Measurements from ENCODE around the gene HDAC4. TPM values are rescaled to one million over a fixed set of nuclear protein-coding genes. Genes with fewer than 3 reads are reported as not detected.

HDAC4 gene
- total RNA-seq, 1 donor from 2014 or later: 18.3 TPM

DNA sequence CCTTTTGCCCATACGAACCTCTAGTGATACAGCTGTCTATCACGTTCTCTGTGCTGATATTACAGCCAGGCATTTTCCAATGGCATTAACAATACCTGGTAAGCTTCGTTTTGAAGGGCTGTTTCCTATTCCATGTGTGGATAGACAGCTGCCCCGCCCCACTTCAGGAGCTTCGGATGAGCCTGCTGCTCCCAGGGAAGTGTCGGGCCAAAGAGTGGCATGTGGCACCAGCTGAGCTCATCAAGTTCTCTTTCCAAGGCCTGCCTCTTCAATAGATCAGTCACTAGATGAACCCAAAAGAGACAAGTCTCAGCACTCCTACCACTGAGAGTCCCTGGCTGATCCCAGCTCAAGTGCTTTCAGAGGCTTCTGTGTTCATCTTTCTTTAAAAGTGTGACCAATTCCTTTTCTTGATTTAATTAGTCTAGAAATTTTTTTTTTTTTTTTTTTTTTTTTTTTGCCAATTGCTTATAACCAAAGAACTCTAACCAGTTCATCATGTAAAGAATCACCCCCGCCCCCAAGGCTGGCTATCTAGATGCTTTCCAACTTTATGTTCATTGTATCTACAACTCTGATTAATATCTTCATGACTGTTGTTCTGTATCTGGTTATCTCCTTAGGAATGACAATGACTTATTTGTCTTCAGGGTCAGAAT is 46.6 kb downstream of the HDAC4 start:
- no peak for DNase-seq (ENCODE audit: low spot score)
- no peak for ATAC-seq

DNA sequence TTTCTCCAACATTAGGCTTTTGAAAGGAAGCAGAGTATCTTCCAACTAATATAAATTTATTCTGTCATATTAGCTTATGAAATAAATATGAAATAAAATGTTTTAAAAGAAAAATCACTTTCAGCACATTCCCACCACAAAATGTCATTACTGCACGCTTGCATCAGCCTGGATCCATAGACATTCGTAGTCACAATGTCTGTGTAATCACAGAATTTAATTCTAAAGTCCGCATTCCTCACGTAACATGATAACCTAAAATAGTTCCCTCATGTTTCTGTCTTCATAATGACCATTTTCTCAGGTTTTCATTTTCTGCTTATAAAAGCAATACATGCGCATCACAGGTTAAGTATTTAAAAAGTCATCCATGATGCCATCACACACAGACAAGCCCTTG is 47.1 kb downstream of the HDAC4 start:
- ATAC-seq (no peak), DNase-seq (ENCODE audit: low spot score) (no peak)

DNA sequence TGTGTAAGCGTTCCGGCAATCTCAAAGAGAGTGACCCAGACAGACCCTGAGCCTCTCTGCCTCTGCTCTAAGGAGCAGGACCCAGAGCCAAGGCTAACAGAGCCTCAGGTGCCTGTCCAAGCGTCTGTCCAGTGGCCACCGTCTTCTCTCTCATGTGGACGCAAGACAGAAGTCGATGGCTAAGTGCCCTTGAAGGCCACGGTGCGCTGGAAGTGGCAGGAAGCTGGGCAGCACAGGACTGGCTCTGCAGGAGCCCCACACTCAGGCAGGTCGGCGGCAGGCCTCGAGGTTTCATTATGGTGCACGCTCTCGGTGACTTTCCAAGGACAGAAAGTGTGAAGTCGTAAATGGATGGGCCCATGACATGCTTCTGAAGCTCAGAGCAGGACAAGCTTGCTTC is 49.1 kb downstream of the HDAC4 start:
- DNase-seq (ENCODE audit: low spot score) (no peak), ATAC-seq (no peak)

DNA sequence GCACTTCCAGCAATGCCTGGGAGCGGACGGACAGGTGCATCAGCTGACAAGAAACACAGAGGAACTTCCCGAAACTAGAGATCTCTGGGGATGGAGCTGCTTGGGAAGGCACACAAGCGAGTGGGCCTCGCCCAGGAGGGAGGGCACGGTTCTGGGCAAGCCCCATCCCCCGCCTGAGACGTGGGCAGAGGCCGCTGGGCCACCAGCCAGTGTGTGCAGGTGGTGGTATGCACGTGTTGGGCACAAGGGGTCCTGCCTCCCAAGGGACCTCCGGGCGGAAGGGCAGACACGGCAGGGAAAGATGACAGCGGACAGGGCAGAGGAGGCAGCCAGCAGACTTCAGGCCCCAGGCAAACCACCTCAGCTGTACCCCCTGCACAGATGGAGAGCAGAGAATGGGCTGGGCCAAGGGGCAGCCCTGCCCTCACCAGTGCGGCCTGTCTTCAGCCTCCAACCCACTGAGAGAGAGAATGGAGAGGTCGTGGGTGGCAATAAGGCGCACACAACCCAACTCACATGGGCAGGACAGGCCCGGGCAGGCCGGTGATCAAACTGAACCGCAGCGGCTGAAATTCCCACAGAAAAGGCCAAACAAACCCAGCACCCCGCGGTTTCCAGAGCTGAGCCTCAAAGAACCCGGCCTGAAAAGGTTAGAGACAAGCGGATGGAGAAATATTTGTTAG is 51.2 kb downstream of the HDAC4 start:
- ATAC-seq: no peak

DNA sequence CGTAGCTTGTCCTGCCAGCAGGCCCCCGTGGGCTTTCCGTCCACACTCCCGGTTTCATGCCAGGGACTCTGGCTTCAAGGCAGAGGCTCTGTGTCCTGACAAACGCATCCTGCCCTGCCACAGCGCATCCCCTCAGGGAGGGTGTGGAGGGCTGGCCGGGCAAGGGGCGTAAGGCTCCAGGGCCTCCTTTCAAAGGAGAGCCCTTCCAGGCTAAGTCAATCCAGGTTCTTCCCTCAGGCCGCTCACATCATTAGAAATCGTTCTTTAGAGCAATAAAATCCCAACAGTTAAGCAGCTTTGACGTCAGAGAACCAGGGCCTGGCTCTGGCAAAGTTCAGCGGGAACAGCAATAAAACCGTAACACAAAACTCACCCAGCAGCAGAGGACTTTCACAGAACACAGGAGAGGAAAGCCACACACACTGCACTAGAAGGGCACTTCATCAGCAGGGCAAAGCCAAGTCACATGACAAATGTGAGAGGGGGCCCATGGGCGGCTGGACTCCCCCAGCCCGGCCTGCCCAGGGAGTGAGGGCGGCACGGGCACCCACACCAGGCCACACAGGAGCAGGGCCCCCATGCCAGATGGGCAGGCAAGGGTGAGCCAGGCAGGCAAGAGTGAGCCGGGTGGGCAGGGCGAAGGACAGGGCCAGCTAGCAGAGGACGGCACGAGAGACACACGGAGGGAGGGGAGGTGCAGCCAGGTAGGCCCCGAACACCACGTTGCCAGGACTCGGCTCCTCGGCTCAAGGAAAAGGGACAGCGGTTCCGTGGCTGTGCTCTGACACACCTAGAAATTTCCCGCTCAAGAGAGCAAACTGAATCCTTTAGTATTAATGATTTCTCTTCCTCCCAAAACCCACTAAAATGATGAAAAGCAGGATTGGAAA is 52.0 kb downstream of the HDAC4 start:
- DNase-seq (ENCODE audit: low spot score) (no peak), ATAC-seq (no peak)

More for the DNA sequence above, 51.2 kb downstream of the HDAC4 start:
- no peak for DNase-seq (ENCODE audit: low spot score)

DNA sequence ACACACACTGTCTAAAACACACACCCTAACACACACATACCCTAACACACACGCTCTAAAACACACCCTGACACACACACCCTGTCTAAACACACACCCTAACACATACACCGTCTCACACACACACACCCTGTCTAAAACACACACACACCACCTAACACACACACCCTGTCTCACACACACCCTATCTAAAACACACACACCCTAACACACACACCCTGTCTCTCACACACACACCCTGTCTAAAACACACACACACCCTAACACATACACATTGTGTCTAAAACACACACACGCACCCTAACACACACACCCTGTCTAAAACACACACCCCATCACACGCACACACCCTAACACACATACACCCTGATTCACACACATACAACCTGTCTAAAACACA is 54.1 kb downstream of the HDAC4 start:
- no peak for ATAC-seq
- no peak for DNase-seq (ENCODE audit: low spot score)

DNA sequence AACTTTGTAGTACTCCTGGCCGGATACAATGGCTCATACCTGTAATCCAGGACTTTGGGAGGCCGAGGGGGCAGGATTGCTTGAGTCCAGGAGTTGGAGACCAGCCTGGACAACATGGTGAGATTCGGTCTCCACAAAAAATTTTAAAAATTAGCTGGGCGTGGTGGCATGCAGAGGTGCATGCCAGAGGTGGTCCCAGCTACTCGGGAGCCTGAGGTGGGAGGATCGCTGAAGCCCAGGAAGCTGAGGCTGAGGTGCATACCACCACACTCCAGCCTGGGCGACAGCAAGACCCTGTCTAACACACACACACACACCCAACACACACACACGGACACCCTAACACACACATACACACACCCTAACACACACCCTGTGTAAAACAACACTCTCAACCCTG is 55.6 kb downstream of the HDAC4 start:
- no peak for ATAC-seq
- DNase-seq (ENCODE audit: low spot score): no peak

DNA sequence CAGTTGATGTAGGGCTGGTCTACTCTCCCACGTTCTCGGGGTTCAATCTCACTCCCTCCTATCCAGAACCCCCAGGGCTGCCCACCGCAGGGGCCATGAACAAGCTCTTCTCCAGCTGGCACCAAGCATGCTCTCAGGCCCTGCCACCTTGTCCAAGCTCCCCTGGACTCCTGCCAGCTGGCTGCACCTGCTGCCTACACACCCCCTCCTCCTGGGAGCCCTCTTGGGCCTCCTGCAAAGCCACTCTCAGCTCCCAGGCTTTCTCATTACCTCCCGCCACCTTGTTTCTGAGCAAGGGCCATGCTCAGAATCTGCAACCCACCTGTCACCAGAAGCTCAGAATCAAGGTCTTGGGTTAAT is 56.0 kb downstream of the HDAC4 start:
- no peak for DNase-seq (ENCODE audit: low spot score)
- peak; percentile 40 for ATAC-seq

DNA sequence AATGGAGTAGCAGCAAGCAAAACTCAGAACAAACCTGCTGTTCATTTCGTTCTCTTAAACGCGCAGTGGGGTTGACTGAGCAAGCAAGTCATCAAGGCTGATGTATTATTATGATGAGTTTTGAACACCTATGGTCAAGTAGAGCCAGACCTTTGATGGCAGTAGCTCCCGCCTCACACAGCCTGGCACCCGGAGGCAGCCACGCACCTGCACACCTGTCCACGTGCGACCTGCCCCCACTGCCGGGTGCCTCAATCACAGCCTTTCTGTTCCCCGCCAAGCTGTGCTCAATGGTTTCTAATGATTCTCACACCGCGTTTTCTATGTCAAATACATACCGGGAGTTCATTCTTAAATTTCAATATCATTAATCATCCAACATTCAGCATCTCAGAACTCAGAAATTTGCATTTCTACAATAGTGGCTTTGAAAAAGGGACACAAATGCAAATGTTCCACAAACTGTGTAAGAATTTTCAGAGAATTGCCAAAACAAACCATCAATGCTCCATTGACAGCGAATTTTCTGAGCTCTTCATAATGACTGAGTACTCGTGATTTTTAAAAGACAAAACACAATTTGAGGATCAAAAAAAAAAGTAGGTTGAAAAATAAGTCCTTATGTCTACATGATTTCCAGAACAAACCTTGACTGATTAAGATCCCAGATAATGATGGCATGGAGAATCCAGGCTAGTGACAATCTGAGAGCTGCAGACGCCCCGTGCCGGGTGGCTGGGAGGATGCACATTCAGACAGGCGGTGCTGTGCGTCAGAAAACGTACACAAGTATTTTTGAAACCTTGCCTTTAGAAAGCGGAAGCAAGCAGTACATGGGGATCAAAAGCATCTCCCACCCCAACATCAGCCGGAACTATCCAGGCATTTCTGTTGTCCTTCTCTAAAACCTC is 56.6 kb downstream of the HDAC4 start:
- DNase-seq (ENCODE audit: low spot score) (no peak), ATAC-seq (no peak)

DNA sequence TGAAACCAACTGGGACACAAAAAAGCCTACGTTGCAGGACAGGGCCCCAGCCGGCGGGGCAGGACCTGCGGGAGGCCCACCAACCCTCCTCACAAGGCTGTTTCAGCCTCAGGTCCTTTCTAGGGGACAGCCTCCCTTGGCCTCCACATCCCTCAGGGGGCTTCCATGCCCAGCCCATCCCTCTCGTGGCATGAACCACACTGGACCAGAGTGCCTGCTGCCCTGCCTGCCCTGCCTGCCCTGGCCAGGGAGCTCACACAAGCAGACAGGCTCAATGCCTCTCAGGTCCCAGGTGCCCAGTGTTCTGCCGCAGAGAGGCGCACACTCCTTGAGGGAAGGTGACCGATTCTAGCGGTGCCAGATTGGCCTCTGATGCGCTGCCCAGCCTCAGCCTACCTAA is 57.4 kb downstream of the HDAC4 start:
- ATAC-seq (no peak), DNase-seq (ENCODE audit: low spot score) (no peak)

DNA sequence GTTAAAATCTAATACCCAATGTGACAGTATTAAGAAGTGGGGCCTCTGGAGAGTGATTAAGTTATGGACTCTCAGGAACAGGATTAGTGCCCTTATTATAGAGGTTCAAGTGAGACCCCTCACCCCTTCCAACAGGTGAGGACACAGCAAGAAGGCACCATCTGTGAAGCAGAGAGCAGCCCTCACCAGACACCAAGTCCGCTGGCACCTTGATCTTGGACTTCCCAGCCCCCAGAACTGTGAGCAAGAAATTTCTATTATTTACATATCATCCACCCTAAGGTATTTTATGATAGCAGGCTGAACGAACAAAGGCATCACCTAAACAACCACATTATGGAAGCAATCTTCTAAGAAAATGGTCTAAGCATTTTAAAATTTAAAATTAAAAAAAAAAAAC is 59.0 kb downstream of the HDAC4 start:
- ATAC-seq (no peak), DNase-seq (ENCODE audit: low spot score) (no peak)

DNA sequence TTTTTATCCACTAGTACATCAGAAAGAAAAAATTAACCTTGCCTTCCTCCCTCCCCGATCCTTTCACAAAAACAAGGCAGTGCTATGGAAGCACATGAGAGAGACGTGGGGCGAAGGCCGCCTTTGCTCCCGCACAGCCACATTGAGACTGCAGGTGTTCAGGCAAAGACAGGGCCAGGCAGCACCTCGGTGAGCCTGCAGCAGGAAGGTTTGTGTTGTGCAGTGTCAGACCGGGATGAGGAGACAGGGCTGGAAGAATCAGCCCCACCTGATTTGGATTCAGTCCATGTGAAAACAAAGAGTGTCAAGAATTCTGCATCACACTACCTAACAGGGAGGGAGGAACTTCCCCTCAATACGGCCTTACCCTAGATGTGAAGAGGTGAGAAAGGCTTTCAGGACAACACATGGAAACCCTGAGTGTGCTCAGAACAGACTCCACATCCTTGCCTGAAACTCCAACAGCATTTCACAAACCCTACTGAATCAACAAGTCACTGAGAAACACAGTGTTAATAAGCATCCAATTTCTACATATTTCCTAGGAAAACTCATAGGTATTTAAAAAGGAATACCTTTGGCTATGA is 59.6 kb downstream of the HDAC4 start:
- no peak for ATAC-seq

DNA sequence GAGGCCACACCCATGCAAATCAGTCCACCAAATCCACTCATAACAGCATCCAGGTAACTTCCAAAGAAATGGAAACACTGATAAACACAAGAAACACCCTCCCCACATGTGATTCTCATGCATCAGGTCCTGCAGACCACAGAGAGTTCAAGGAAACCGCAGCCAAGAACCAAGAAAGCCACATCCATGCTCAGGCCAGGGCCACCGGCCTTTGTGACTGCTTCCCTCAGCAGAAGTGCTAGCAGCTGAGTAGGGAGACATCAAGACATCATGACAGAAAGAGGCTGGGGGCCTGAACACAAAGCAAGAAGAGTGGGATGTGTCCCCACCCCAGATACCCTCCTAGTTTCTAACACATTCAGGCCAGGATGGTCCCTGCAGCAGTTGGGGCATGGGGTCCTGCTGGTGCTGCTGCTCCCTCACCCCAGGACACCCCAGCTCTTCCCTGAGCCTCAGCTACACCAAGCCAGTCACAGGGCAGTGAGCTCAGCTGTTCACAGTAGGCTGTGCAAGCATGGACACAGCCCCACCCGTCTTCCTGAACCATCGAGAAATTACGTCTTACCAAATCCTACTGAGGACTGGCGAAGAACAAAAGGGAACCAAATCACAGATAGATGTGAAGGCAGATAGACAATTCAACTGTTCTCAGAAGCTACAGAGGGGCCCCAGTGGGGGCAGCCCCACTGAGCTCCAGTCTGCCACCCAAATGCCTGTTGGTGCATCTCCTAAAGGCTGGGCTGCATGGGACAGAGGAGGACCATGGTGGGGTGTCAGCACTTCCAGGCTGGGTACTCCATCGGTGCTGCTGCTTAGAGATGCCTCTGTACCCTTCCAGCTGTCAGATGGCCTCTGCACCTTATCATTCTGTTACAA is 60.9 kb downstream of the HDAC4 start:
- no peak for ATAC-seq

More for the DNA sequence above, 59.6 kb downstream of the HDAC4 start:
- DNase-seq (ENCODE audit: low spot score): no peak

DNA sequence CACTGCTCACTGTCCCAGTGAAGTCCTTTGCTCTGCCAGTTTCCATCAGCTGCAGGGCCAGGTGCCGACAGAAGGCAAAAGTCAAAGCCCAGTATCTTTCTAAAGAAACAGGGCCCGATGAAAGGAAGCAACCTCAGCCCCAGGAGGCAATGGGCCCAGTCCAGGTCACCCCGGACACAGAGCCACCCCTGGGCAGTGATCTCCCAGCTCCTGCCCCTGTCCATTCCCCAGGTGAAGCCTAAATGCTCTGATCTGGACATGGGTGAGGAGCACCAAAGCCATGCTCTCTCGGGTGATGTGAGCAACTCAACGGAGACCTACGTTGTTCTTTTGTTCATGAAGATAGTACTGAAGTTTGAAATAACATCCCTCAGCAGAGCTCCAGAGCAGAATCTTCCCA is 61.6 kb downstream of the HDAC4 start:
- DNase-seq (ENCODE audit: low spot score): no peak
- ATAC-seq: no peak

More for the DNA sequence above, 60.9 kb downstream of the HDAC4 start:
- no peak for DNase-seq (ENCODE audit: low spot score)

DNA sequence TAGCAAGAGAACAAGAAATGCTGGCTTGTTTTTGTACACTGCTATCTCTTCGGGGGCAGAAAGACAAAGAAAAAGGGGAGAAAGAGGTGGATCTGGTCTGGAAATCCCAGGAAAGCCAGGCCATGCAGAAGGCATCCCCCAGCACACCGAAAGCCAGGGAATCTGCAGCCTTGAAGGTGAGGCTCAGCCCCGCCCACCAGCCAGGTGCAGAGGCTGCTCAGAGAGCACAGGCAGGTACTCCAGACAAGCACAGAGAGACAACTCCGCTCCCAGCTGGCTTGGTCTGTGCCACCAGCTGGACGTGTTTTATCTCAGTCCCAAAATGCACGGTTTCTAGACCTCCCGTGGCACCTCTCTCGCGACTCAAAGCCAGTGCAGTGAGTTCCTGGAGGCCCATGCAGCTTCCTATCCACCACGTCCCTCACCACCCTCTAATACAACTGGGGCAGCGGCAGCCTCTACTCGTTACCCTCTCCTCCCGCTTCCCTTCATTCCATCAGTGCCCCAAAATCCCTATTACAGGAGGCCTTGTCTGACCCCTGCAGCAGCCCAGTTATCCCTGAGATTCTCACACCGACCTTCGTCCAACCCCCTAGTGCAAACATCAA is 62.8 kb downstream of the HDAC4 start:
- ATAC-seq (peak; percentile 16), DNase-seq (ENCODE audit: low spot score) (no peak)

DNA sequence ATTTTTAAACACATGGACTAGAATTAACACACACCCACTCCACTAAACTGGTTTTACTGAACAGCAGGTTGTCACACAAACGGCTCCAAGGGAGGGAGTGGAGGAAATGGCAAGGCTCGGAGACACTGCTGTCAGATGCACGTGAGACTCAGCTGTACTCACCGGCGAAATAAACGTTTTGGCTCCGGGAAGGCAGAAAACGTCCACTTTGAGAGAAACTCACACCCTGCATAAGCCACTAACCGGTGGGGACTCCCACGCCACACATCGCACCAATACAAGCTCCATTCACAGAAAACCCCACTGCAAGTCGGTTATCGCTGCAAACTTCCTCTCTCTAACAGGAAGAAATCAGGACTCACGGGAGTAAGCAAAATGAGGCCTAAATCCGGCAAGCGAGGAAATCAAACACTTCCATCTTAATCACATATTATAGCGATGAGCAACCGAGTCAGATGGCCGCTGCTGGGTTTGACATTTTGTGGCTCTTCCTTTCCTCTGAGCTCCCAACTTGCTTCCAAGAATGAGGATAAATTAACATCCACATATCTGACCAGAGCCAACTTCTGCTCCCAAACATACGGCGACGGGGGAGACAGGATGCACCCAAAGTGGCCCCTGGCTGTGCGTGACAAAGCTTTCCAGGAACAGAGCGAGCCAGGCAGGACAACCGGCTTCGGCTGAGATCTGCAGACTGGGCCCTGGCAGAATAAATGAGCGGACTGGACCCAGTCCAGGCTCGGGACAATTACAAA is 63.5 kb downstream of the HDAC4 start:
- no peak for DNase-seq (ENCODE audit: low spot score)
- ATAC-seq: peak; percentile 61

DNA sequence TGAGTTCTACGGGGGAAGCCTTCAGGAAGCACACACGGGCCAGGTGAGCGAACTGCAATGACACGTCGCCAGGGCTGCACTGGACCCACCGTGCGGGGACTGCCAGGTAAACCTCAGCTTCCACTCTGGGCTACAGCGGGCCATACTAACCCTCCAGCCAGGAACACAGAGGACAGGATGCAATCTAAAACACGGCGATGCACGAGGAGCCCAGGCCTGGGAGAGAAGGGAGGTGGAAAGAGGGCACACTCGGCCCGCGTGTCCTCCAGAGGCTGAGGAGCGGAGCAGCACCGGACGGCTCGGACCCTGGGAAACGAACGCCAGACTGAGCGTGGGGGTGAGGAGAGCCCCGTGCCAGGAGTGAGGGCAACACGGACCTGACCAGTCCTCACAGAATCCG is 69.3 kb downstream of the HDAC4 start:
- ATAC-seq: no peak
- peak; percentile 33 for DNase-seq (ENCODE audit: low spot score)

DNA sequence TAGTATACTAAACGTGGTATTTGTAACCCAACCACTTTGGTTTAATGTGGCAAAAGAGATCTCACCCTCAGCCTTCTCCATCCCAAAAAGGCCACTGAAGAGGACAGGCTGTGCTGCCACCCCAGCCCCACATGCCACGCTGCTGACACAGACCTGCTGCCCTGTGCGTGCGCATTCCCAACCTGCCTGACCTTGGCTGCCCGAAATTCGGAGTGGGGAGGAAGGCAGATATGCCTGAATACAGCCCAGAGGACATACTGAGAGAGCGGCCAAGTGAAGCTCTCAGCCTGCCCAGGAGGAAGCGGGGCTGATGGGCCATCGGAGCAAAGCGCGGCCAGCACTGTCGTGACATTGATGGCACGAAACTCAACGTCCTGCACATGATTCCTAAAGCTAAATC is 70.0 kb downstream of the HDAC4 start:
- ATAC-seq (no peak), DNase-seq (ENCODE audit: low spot score) (peak; percentile 43)

Data from left lobe of liver (tissue), 2 donors.